SU-DHL-6 (cell line): ENCODE data around the gene ARMC12.

Experiments used
- H2AFZ ChIP-seq: fragments of 200-600 bp; sonication (generic); 2 replicates; pipeline ENCODE4 v1.6.1; 2014; ENCODE audit warnings: low read depth, mild to moderate bottlenecking, moderate library complexity, mixed read lengths, antibody characterized with exemption, low read length; ENCODE audit not compliant: severe bottlenecking
- H3F3A ChIP-seq: fragments of 200-600 bp; shearing (Covaris generic); 2 replicates; pipeline ENCODE4 v1.6.0; 2016; ENCODE audit warnings: antibody characterized with exemption, mild to moderate bottlenecking; ENCODE audit not compliant: insufficient read depth
- H3K27ac ChIP-seq: fragments of 200-600 bp; sonication (generic); 2 replicates; pipeline ENCODE4 v1.5.1; 2016; ENCODE audit warnings: low read depth, mild to moderate bottlenecking, low read length, moderate library complexity, mixed read lengths
- H3K27me3 ChIP-seq: fragments of 200-600 bp; sonication (generic), shearing (Covaris generic); 2 replicates; pipeline ENCODE4 v1.6.0; 2014; ENCODE audit warnings: mild to moderate bottlenecking, low read length
- H3K36me3 ChIP-seq: fragments of 200-600 bp; sonication (generic); 2 replicates; pipeline ENCODE4 v1.6.1; 2014; ENCODE audit warnings: mild to moderate bottlenecking, low read length, mixed read lengths
- H3K4me2 ChIP-seq: fragments of 300-600, 200-600 bp; shearing (Covaris generic), sonication (generic); 2 replicates; pipeline ENCODE4 v1.6.0; 2014; ENCODE audit warnings: low read length, low read depth, mild to moderate bottlenecking; ENCODE audit not compliant: poor library complexity, severe bottlenecking
- H3K4me3 ChIP-seq: fragments of 200-600 bp; sonication (generic); 2 replicates; pipeline ENCODE4 v1.5.1; 2014; ENCODE audit warnings: antibody characterized with exemption, low read length, mild to moderate bottlenecking, mixed read lengths; ENCODE audit not compliant: insufficient read depth, poor library complexity, severe bottlenecking
- H3K79me2 ChIP-seq: fragments of 200-600 bp; sonication (generic); 2 replicates; pipeline ENCODE4 v1.6.1; 2014; ENCODE audit warnings: mild to moderate bottlenecking, low read length, moderate library complexity; ENCODE audit not compliant: insufficient read depth
- H3K9ac ChIP-seq: fragments of 200-600 bp; sonication (generic); 2 replicates; pipeline ENCODE4 v1.7.0; 2014; ENCODE audit warnings: mild to moderate bottlenecking, low read length
- H3K9me2 ChIP-seq: fragments of 200-600 bp; sonication (generic); replicated peaks from 2 replicates; pipeline ENCODE4 v1.6.1; 2014; ENCODE audit warnings: low read length; ENCODE audit not compliant: insufficient read depth
- H3K9me3 ChIP-seq: fragments of 200-600 bp; sonication (generic); 2 replicates; pipeline ENCODE4 v1.6.1; 2014; ENCODE audit warnings: low read length, mixed read lengths; ENCODE audit not compliant: insufficient read depth
- H4K20me1 ChIP-seq: fragments of 200-600 bp; sonication (generic); 2 replicates; pipeline ENCODE4 v1.6.1; 2014; ENCODE audit warnings: low read depth, mild to moderate bottlenecking, antibody characterized with exemption, low read length, moderate library complexity, mixed read lengths
- EZH2phosphoT487 ChIP-seq: fragments of 200-600 bp; sonication (generic), shearing (Covaris generic); conservative IDR thresholded peaks from 2 replicates; pipeline ENCODE4 v1.6.1; 2018; ENCODE audit warnings: mild to moderate bottlenecking, antibody characterized with exemption, low read length, moderate library complexity, mixed read lengths
- TF ChIP-seq, protein P1 (sequence below): fragments of 200-600 bp; sonication (generic); IDR thresholded peaks from one replicate; pipeline ENCODE4 v1.5.1; 2017; ENCODE audit warnings: antibody characterized with exemption, mild to moderate bottlenecking, low read length, moderate library complexity; ENCODE audit not compliant: insufficient read depth, poor library complexity, severe bottlenecking

Gene ARMC12

DNA sequence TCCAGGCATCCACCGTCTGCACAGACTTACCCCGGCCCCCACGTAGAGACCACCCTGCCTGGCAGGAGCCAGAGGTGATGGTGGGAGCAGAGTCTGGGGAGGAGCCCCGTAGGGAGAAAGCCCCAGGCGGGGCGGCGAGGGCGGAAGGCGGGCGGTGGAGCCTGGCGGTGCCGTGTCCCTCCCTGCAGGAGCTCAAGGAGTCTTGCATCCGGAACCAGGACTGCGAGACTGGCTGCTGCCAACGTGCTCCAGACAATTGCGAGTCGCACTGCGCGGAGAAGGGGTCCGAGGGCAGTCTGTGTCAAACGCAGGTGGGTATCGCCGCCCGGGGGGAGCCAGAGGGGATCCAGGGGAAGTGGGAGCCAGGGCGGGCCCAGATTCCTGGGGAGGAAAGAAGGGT, 50.0 kb downstream of the ARMC12 start:
- H4K20me1 ChIP-seq: no peaks in the 10 kb centered on the region
- no peak overlapping the region for H3K27ac ChIP-seq
- no peaks in the 10 kb centered on the region for H3K79me2 ChIP-seq
- TF ChIP-seq EZH2phosphoT487: no peak
- TF ChIP-seq, protein P1, sequence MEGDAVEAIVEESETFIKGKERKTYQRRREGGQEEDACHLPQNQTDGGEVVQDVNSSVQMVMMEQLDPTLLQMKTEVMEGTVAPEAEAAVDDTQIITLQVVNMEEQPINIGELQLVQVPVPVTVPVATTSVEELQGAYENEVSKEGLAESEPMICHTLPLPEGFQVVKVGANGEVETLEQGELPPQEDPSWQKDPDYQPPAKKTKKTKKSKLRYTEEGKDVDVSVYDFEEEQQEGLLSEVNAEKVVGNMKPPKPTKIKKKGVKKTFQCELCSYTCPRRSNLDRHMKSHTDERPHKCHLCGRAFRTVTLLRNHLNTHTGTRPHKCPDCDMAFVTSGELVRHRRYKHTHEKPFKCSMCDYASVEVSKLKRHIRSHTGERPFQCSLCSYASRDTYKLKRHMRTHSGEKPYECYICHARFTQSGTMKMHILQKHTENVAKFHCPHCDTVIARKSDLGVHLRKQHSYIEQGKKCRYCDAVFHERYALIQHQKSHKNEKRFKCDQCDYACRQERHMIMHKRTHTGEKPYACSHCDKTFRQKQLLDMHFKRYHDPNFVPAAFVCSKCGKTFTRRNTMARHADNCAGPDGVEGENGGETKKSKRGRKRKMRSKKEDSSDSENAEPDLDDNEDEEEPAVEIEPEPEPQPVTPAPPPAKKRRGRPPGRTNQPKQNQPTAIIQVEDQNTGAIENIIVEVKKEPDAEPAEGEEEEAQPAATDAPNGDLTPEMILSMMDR: no peak
- H3K9me2 ChIP-seq: no peaks in the 10 kb centered on the region
- no peaks in the 10 kb centered on the region for H3K27me3 ChIP-seq
- H3F3A ChIP-seq: no peaks in the 10 kb centered on the region
- no peak overlapping the region for H3K4me3 ChIP-seq
- H3K9me3 ChIP-seq: no peaks in the 10 kb centered on the region
- H3K9ac ChIP-seq: no peak overlapping the region
- H2AFZ ChIP-seq: no peak overlapping the region
- H3K4me2 ChIP-seq: no peak overlapping the region
- no peaks in the 10 kb centered on the region for H3K36me3 ChIP-seq

GRCh38 chr6:35787266-35788218, 50.7 kb downstream of the ARMC12 start:
- Histone ChIP-seq H3K4me3 (no peak overlapping the region), H2AFZ (no peak overlapping the region)

GRCh38 chr6:35788423-35788982, 51.7 kb downstream of the ARMC12 start:
- Histone ChIP-seq H3K9ac (no peak overlapping the region), H3K9me3 (no peaks in the 10 kb centered on the region), H3K27ac (no peak overlapping the region), H3K79me2 (no peaks in the 10 kb centered on the region), H2AFZ (no peak overlapping the region), H4K20me1 (no peaks in the 10 kb centered on the region), H3F3A (no peaks in the 10 kb centered on the region), H3K9me2 (no peaks in the 10 kb centered on the region), H3K27me3 (no peaks in the 10 kb centered on the region), H3K4me3 (no peak overlapping the region), H3K4me2 (no peak overlapping the region), H3K36me3 (no peaks in the 10 kb centered on the region)
- TF ChIP-seq, protein P1: no peak
- TF ChIP-seq EZH2phosphoT487: no peak

More at GRCh38 chr6:35787266-35788218, 50.7 kb downstream of the ARMC12 start:
- Histone ChIP-seq H3K4me2 (no peak overlapping the region), H3K36me3 (no peaks in the 10 kb centered on the region), H3K9me2 (no peaks in the 10 kb centered on the region), H3K9ac (no peak overlapping the region), H4K20me1 (no peaks in the 10 kb centered on the region), H3K27ac (no peak overlapping the region), H3K9me3 (no peaks in the 10 kb centered on the region), H3F3A (no peaks in the 10 kb centered on the region), H3K27me3 (no peaks in the 10 kb centered on the region), H3K79me2 (no peaks in the 10 kb centered on the region)
- TF ChIP-seq EZH2phosphoT487: no peak
- TF ChIP-seq, protein P1: no peak
